ENCODE data around the gene KCNMA1. TPM values are rescaled to one million over a fixed set of nuclear protein-coding genes. Genes with fewer than 3 reads are reported as not detected.

Gene KCNMA1
- total and polyA plus RNA-seq, 2 donors (not counting 1 experiment from before 2014, with no cell fraction given), result 0.82 to 3.1 TPM

- H3K4me3 ChIP-seq (ENCODE audit: control extremely low read depth in 1 of 5, extremely low read depth in 1 of 5, insufficient read depth in 1 of 5, low read depth in 2 of 5, low read length in 4 of 5), result no peak overlapping the region
- H3K4me2 ChIP-seq (replicated peaks; ENCODE audit: low read depth, low read length, poor library complexity, severe bottlenecking), result no peak overlapping the region
- POLR2A ChIA-PET, result no interaction called here
- DNase-seq (no peak), ATAC-seq (ENCODE audit: low read depth) (no peak)
- H4K20me1 ChIP-seq (ENCODE audit: control insufficient read depth, insufficient read depth, low read length, poor library complexity, severe bottlenecking), result no peaks in the 10 kb centered on the region
- no peak overlapping the region for H3K27ac ChIP-seq (ENCODE audit: low read length in 2 of 2)
- H3K27me3 ChIP-seq (replicated peaks in 1 of 4; ENCODE audit: control extremely low read depth in 1 of 4, control insufficient read depth in 3 of 4, insufficient read depth in 4 of 4, low read length in 3 of 4), result peaks cover 0 to 3% (median 0%) of the 10 kb centered on the region in 4 experiments
- no peaks in the 10 kb centered on the region for H3K4me1 ChIP-seq (ENCODE audit: control insufficient read depth in 2 of 2, insufficient read depth in 2 of 2, low read length in 2 of 2)
- H2AFZ ChIP-seq (ENCODE audit: insufficient read depth, low read depth, low read length, poor library complexity, severe bottlenecking), result no peak overlapping the region
- no peaks in the 10 kb centered on the region for H3K9me3 ChIP-seq (ENCODE audit: control extremely low read depth in 1 of 3, control insufficient read depth in 2 of 3, insufficient read depth in 1 of 3, low read length in 2 of 3)
- intact Hi-C loops (cut with micrococcal nuclease), result no loop called here
- no peaks in the 10 kb centered on the region for H3K27me3 Mint-ChIP-seq
- no peak overlapping the region for H3K9ac ChIP-seq (ENCODE audit: low read length)
- TF ChIP-seq EZH2 (IDR thresholded peaks at IDR 0.05; ENCODE audit: borderline replicate concordance, insufficient read depth, low read depth, low read length, poor library complexity, severe bottlenecking) (no peak), CTCF (IDR thresholded peaks at IDR 0.05) (no peak)
- H3K36me3 ChIP-seq (replicated peaks in 1 of 2; ENCODE audit: control extremely low read depth in 1 of 2, control insufficient read depth in 1 of 2, extremely low read depth in 1 of 2, insufficient read depth in 2 of 2, low read length in 1 of 2), result no peaks in the 10 kb centered on the region
- no peaks in the 10 kb centered on the region for H3K79me2 ChIP-seq (ENCODE audit: control insufficient read depth, insufficient read depth, low read length)
- no CpG with 5 or more reads among the region's 2 CpGs for WGBS (ENCODE audit: insufficient coverage)
- H3K4me3 Mint-ChIP-seq, result no peak overlapping the region
- CTCF ChIA-PET, result no interaction called here
- H3K4me1 Mint-ChIP-seq, result no peaks in the 10 kb centered on the region
- H3K27ac Mint-ChIP-seq, result no peak overlapping the region
- no peaks in the 10 kb centered on the region for H3K9me3 Mint-ChIP-seq (ENCODE audit: insufficient read depth)
Measured at GRCh38 chr10:77117501-77117900, 520.1 kb downstream of the KCNMA1 start.

GRCh38 chr10:77116904-77117303 is 520.7 kb downstream of the KCNMA1 start:
- no peaks in the 10 kb centered on the region for H3K9me3 ChIP-seq (ENCODE audit: control extremely low read depth in 1 of 3, control insufficient read depth in 2 of 3, insufficient read depth in 1 of 3, low read length in 2 of 3)
- no CpG with 5 or more reads among the region's 2 CpGs for WGBS (ENCODE audit: insufficient coverage)
- H3K9me3 Mint-ChIP-seq (ENCODE audit: insufficient read depth), result no peaks in the 10 kb centered on the region
- H3K27me3 Mint-ChIP-seq, result no peaks in the 10 kb centered on the region
- POLR2A ChIA-PET, result no interaction called here
- peaks cover 0 to 3% (median 0%) of the 10 kb centered on the region in 4 experiments for H3K27me3 ChIP-seq (replicated peaks in 1 of 4; ENCODE audit: control extremely low read depth in 1 of 4, control insufficient read depth in 3 of 4, insufficient read depth in 4 of 4, low read length in 3 of 4)
- no peak overlapping the region for H3K27ac Mint-ChIP-seq
- no peak overlapping the region for H3K4me3 Mint-ChIP-seq
- no peak overlapping the region for H3K4me2 ChIP-seq (replicated peaks; ENCODE audit: low read depth, low read length, poor library complexity, severe bottlenecking)
- no peaks in the 10 kb centered on the region for H3K36me3 ChIP-seq (replicated peaks in 1 of 2; ENCODE audit: control extremely low read depth in 1 of 2, control insufficient read depth in 1 of 2, extremely low read depth in 1 of 2, insufficient read depth in 2 of 2, low read length in 1 of 2)
- H4K20me1 ChIP-seq (ENCODE audit: control insufficient read depth, insufficient read depth, low read length, poor library complexity, severe bottlenecking), result no peaks in the 10 kb centered on the region
- CTCF ChIA-PET, result no interaction called here
- no peak overlapping the region for H3K27ac ChIP-seq (ENCODE audit: low read length in 2 of 2)
- no peaks in the 10 kb centered on the region for H3K4me1 Mint-ChIP-seq
- TF ChIP-seq EZH2 (IDR thresholded peaks at IDR 0.05; ENCODE audit: borderline replicate concordance, insufficient read depth, low read depth, low read length, poor library complexity, severe bottlenecking) (no peak), CTCF (IDR thresholded peaks at IDR 0.05) (no peak)
- DNase-seq (no peak), ATAC-seq (ENCODE audit: low read depth) (no peak)
- H3K79me2 ChIP-seq (ENCODE audit: control insufficient read depth, insufficient read depth, low read length), result no peaks in the 10 kb centered on the region
- H2AFZ ChIP-seq (ENCODE audit: insufficient read depth, low read depth, low read length, poor library complexity, severe bottlenecking), result no peak overlapping the region
- intact Hi-C loops (cut with micrococcal nuclease), result no loop called here
- no peak overlapping the region for H3K9ac ChIP-seq (ENCODE audit: low read length)
- H3K4me1 ChIP-seq (ENCODE audit: control insufficient read depth in 2 of 2, insufficient read depth in 2 of 2, low read length in 2 of 2), result no peaks in the 10 kb centered on the region
- no peak overlapping the region for H3K4me3 ChIP-seq (ENCODE audit: control extremely low read depth in 1 of 5, extremely low read depth in 1 of 5, insufficient read depth in 1 of 5, low read depth in 2 of 5, low read length in 4 of 5)

Measured in B cell (primary cell).